NCI-H2196 treated with DMSO at 0.1 percent for 48 hours (cell line): ENCODE data around the gene PACRG.

Experiments
- DNase-seq: peaks from one replicate; lab custom pipeline; 2025; ENCODE audit not compliant: unreplicated experiment; lab: John Stamatoyannopoulos, UW

Gene PACRG

DNA sequence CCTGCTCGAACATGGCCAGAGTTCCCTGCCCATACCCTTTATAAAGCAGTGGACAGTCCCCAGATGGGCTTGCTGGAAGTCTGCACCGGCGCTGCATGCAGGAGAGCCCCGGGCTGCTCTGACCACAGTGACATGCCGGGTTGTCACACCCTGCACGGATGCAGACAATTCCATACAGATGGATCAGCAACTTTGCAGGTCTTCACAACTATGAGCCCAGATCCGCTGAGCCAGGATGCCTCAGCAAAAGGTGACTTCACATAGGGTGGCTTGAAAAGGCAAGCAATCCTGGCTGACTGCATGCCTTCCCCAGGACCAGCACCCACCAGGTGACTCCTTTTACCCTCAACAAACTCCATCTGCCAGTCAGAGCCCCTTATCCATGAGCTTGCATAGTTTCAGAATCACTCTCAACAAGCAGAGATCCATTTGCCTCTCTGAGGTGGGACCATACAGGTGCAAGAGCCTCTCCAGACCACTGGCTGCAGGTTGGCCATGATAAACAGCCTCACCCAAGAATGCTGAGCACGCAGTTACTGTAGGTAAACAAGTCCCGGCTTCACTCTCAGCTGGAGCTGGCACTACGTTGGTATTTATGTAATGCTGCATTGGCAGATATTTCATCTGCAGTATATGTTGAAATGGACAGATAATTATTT, 503.7 kb downstream of the PACRG start:
- DNase-seq, result no peak

DNA sequence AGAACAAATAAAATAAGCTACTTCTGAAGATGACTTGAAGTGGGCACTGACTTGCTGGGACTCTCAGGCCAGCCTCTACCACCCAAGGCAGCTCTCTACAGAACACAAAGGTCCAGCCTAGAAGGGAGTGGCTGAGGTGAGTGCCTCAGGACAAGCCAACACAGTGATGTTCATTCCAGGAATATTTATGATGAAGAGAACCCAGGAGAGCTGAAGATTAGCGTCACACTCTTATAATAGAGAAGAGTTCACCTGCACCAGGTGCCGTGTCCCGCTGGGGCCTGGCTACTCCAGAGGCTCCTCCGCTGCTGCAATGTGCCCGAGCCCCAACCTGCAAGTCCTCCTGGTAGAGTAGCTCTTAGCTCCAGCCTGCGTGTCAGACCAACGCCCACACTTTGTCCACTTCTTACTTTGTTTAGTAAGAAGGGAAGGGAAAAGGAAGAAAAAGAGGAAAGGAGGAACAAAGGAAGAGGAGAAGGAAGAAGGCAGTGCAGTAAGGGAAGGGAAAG, 504.3 kb downstream of the PACRG start:
- DNase-seq, result no peak

DNA sequence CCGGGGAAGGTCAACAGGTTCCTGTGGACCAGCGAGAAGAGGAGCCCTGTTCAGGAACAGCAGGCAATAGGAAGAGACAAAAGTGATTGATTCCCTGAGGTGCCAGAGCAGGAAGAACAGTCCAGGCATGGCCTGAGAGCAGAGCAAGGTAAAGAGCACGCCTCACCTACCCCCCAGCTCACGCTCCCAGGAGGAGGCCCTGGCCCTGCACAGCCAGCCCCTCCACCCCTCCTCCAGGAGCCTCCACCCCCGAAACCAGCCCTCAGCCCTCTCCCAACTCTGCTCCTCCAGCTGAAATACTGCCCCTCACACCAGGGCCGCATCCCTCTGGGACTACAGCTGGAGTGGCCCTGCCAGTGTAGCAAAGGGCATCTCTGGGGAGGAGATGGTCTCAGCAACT, 504.9 kb downstream of the PACRG start:
- DNase-seq, result no peak

DNA sequence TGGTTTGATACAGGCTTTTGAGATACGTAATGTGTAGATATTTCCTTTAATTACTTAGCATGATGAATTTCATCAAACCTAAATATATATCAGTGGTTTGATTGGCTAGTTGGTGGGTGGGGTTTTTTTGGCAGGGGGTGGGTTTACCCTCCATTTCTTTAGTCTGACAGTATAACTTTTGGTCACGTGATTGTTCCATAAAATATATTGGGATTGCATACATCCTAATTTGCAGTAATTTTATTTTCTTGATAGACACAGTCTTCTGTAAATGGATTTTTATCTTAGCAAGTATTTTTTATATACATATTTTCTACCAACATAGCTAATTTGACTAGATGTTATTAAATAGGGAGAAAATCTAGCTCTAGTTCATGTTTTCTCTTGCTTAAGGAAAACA, 509.3 kb downstream of the PACRG start:
- no peak for DNase-seq

DNA sequence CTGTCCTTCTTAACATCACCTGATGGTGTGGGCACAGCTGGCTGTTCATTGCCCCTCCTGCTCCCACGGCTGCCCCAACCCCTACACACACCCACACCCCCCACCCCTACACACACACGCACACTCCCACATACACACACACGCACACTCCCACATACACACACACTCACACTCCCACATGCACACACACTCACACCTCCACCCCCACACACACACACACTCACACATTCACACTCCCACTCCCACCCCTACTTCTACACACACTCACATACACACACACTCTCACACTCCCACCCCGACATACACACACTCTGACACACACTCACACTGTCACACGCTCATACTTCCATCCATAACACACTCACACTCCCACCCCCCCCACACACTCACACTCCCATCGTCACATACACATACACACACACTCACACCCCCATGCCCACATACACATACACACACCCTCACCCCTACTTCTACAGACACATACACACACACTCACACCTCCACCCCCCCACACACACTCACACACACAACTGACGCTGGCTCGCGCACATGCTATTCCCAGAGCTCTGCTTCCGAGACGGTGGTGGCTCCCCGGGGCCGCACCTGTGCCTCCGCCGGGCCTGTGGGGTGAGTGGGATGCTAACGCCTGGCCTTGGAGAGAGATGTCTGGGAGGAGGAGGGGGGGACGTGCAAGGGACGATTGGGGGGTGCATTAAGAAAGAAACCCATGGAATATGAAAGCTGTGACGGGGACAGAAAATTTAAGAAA, 512.0 kb downstream of the PACRG start:
- DNase-seq, result no peak

DNA sequence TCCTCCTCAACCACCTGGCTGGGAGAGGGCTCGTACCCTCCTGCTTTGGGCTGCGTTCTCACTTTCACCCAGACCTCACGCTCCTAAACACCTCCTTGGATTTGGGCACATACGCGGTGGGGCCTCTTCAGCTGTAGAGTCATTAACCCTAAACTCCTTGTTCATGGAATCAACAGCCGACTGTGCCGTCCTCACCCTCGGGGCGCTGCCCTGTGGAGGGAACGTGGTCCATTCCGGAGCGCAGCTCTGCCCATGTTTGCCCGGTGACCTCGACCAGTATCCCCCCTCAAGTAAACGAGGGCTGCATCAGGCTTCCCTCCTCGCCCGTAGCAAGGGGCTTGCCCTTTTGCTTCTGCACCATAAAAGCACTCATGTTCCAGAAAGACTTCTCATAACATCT, 512.8 kb downstream of the PACRG start:
- no peak for DNase-seq

DNA sequence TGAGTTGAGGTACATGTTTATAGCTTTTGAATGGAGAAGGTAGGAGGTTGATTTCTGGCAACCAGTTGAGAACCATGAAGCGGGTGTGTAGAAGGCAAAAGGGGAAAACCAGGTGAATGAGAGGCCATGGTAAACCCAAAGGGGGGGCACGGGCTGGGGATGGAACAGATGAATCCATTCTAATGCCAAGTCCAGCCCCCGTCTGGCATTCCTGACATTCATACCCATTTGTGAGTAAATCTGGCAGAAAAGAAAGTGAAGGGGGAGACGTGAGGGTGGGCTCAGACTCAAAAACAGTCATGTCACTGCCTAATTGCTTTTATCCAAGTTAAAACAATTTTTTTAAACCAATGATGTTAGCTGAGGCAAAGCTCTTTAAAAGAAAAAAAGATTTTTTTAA, 513.9 kb downstream of the PACRG start:
- no peak for DNase-seq

DNA sequence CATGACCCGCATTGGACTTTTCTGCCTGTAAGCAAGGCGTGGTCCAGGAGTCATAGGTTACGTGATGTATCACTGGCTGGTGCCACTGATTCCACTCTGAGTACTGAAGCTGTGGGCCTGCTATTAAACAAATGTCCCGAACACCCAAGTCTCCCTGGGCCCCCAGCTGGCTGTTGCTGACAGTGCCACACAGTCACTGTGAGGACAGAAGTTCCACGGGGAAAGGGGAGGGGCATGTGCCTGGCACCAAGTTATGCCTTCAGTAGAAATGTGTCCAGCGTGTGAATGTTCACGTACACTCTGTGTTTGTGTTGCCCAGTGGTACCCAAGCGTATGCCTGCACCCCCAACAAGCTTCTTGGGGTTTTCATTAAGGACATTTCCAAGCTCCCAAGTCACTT, 515.3 kb downstream of the PACRG start:
- DNase-seq, result no peak

DNA sequence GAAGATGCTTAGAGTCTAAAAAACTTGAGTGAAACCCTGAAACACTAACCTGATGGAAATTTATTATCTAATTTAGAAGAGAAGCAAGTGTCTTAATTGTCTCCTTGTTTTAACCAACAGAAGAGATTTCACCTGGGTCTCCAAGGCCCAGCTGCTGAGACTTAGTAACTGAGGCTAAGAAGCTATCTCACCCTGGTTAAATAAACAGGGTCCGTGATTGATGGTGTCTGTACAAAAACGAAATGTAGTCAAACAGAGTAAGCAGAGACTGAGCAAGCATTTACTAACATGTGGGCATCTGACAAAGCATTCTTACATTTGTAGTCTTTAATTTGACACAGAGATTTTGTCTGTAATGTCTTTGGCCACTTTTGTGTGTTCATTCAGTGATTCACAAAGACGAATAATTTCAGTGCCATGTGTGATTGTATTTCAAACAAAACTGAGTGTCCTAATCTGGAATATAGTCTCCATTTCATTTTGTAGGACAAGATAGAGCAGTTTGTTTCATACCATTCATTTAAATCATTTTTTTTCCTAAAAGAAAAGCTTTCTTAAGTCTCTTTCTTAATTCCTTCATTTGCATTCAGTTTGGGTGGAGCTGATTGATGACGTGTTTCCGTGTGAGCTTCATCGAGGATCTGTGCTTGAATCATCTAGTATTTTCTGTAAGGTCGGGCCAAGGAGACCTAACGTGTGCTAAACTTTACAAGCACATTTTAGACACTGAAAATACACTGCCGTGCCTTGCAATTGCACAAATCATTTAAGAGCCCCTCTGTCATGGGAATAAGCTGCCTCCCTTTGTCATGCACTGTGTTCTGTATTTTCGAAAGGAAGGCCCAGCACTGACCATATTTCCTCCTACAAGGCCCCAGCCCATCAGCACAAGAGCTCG, 516.2 kb downstream of the PACRG start:
- DNase-seq, result no peak

DNA sequence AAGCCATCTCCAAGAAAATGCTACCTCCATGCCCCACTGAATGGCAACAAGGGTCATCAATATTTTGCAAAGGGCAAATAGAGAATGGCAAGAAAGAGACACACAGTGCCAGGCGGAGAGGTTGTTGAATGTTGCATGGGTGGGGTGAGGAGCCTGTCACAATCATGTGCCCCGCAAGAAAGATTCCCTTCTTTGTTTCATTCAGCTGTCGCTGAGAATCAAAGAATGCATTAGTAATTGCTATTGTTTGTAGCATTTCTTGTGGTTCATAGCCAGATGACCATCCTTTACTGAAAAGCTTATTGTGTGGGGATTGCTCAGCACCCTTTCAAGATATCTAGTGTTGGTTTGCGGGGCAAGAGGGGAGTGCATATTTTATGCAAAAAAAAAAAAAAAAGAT, 520.3 kb downstream of the PACRG start:
- DNase-seq, result no peak

DNA sequence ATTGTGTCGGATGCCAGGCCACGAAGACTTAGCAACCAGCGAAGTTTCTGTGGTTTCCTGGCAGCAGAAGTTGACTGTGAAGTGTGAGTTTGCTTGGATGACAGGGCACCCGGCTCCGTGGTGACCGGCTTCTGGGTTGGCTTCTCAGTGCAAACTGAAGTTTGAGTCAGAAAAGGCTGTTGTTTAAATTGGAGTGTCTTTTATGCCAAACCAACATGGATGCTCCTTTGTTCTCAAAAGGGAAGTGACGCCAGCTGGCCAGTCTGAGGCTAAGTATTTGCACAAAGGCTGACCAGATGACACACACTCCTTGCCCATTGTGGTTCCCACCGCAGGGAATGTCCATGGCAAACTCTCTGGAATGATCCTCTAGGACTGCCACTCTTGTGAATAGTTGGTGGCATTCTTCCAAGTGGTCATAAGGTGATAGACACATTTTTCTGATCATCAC, 521.9 kb downstream of the PACRG start:
- DNase-seq, result no peak

DNA sequence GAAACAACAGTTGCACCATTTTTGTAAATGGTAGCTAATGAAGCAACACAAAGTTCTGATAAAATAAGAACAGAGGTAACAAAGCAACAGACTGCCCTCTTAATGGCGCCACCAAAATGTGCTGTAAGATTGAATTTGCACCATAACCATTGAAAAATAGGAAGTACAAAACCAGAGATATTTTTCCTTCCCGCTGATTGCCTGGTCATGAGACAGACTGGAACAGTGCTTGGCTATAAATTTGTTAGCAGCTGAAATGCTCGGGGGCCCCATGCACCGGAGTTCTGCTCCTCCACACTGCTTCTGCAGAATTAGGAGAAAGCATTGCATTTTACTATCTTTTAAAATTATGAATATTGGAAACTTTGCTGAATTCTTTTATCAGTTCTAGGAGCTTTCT, 522.3 kb downstream of the PACRG start:
- DNase-seq, result no peak

DNA sequence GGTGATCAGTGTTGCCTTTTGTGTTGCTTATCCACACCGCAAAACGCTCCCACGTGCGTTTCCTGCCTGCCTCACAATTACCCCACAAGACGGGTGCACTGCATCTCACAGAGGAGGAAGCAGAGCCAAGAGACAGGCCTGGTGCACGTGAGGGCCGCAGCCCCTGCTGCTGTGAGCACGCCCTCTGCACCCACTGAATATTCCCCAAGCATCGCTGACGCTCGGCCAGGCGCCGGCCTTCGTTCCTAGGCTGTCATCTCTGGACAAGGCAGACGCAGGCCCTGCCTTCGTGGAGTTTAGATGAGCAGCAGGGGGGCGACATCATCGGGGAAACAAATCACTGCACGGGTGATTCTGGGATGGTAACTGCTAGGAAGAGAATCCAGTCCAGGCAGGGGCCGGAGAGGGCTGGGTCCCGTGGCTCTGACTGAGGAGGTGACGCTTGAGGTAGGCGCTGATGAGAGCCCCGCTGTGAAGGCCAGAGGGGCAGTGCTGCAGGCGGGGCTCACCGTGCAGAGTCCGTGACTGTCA, 524.4 kb downstream of the PACRG start:
- no peak for DNase-seq

DNA sequence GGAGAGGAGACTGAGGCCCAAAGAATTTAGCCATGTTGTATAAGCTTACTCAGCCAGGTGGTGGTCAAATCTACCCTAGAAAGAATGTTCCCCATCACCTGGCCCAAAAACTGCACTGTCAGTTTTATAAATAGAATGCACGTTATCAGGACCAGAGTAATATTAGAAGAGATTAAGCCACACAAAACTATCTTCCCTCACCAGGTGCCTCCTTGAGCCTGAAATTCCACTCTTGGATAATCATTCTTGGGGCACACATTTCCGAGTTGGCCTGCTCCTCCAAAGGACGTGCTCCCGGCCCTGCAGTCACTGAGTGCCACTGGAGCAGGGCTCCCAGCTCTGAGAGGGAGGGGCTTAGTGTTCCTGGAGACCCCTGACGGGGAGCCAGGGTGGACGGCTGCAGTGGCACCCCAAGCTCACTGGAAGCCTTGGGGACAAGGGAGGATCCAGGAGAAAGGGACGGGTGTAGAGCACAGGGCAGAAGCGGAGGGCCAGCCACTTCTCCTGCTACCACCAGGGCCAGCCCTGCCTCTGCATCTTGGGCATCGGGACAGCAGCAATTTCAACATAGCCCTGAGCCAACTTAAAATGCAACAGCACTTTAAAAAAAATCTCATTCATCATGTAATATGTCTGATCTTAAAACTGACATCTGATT, 525.9 kb downstream of the PACRG start:
- no peak for DNase-seq

DNA sequence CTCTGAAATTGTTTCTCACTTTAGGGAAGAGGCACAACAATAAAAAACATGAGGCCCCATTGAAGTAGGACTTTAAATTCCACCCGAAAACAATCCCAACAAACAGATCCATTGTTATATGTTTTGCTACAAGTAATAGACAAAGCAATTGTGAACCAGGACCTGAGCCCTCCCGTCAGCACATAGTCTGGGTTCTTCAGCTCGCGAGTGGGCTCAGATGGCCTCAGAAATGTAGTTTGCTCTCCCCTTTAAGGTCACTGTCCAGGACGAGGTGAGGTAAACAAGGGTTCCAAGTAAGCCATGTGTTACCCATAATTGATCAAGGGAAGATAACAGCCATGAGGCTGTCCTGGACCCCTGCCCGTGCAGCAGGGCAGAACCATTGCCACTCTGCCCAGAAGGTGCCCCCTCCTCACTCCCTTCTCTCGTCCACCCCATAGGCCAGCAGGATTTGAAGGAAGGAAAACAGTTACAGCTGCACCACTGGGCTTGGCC, 526.6 kb downstream of the PACRG start:
- DNase-seq, result no peak

DNA sequence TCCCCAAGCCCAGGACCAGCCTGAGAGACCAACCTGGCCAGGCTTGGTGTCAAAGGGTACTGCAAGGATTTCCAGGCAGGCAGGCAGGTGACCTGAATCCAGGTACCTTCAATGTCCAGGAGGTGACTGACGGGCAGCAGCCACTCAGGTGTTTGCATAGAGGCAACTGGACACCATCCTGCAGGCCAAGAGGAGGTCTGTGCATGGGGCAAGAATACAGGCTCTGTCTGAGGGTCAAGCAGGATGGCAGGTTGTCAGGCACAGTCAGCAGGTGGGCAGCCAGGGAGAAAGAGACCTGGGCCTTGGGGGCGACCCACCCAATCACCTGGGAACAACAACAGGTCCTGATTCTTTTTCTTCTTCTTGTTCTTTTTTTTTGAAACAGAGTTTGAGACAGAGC, 527.5 kb downstream of the PACRG start:
- DNase-seq, result no peak

DNA sequence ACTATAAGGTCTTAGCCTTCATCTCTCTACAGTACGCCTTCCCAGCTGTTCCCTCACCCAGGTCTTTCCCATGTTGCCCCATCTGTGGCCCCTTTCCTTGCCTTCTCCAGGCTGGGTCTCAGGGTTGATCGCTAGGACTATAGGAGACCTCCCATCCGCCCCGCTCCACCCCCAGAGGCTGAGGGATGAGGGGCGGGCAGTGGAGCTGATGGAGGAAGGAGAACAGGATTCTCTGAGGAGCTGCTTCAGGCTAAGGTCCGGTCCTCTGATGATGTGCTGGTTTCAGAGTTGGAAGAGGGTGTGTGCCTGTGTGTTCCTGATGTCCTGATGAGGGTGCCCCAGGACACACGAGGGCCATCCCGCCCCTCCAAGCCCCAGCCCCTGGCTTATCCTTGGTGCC, 531.9 kb downstream of the PACRG start:
- no peak for DNase-seq

DNA sequence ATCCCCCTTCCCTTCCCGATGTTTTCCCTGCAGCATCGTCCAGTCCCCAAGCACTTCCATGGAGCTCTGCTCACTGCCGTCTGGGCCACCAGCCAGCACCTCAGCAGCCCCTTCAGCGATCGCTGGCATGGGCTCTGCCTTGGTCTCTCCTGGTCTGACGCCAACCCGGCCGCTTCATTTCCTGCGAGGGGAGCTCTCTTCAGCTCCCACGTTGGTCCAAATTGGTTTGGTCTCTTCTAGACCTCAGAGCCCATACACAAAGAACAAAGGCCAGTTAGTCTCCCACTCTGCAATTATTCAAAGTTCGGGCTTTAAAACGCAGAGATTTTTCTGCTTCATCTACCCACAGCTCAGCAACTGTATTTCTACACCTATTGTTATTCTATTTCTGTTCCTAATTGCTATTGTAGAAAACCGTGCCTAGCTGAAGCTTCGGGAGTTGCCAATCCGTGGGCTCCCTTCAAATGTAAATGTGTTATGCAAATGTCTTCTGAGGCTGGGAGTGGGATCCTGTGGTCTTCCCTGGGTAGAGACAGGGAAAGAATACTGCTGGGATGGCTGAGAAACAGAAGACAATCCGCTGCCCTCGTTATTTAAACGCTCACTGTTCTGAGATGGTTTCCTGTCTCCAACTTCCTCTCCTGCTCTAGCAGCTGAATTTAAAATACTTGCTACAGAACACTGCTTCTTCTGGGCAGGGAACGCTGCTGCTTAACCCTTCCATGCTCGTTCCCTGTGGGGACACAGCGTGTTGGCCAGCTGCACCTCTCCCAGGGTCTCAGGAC, 532.5 kb downstream of the PACRG start:
- no peak for DNase-seq

DNA sequence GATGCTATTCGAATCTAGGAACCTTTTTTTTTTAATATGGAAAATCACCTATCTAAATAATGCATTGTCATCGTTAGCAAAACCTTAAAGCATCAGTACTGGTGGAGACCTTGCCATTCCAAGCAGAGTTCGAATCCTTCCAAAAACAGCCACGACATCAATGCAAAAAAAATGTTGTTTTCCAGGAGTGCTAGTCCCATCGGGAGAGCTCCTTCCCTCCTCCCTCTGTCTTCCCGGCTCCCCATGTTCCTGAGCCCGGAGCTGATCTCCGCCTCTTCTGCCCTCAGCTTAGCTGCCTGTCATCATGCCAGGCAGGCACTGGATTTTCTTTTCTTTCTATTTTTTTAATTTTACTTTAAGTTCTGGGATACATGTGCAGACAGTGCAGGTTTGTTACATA, 533.1 kb downstream of the PACRG start:
- no peak for DNase-seq

DNA sequence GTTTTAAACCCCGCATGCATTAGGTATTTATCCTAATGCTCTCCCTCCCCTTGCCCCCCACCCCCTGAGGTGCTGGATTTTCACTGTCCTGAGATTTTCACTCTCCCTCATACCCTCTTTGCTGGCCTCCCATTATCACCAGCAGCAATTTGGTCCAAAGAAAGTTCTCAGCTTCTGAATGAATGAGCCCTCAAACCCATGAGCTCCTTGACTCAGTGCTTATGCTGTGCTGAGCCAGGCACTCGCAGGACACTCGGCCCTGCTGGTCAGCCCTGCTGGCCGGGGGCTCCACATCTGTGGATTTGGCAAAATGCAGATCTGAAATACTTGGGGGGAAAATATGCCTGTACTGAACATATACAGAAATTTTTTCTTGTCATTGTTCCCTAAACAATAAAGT, 533.6 kb downstream of the PACRG start:
- no peak for DNase-seq
